IMR-90 (cell line): ENCODE measurements around the gene RPA3. TPM values are rescaled to one million over a fixed set of nuclear protein-coding genes. Genes with fewer than 3 reads are reported as not detected.

Source experiments
- ATAC-seq: fragments of 200-7000 bp; cut with Tn5 transposase; 2 replicates; pipeline ENCODE4 v1.9.1; 2020; ENCODE audit warnings: low read depth, mild to moderate bottlenecking, moderate library complexity
- BruUV-seq: library from RNA; stranded (reverse); fragments of 400-500 nt; replicated peaks from 2 replicates; lab custom pipeline; 2021; lab: Mats Ljungman, UMichigan
- CTCF ChIA-PET: fragments of 300-600 bp; formaldehyde crosslinking; extraction: SDS; loops from one replicate; lab custom pipeline; 2021; ENCODE audit warnings: antibody characterized with exemption; lab: Yijun Ruan, JAX
- POLR2A ChIA-PET: fragments of 300-600 bp; sonication (Branson Sonifier 250); formaldehyde crosslinking; loops from one replicate; lab custom pipeline; 2022; ENCODE audit warnings: antibody characterized with exemption; ENCODE audit not compliant: unreplicated experiment; lab: Charles Lee
- DNase-seq: peaks from one replicate; pipeline ENCODE4 v3.0.0; 2013
- H2AFZ ChIP-seq: replicated peaks from 2 replicates; pipeline ENCODE3; 2013; ENCODE audit warnings: low read length, mild to moderate bottlenecking; ENCODE audit not compliant: poor library complexity
- H2AK5ac ChIP-seq: 2 replicates; pipeline ENCODE4 v1.6.1; 2013; ENCODE audit warnings: low read depth, low read length, inconsistent platforms
- H2AK9ac ChIP-seq: replicated peaks from 2 replicates; pipeline ENCODE3; 2013; ENCODE audit warnings: mild to moderate bottlenecking, low read depth, low read length, moderate library complexity; ENCODE audit not compliant: poor library complexity
- H2BK120ac ChIP-seq: 2 replicates; pipeline ENCODE4 v1.6.1; 2013; ENCODE audit warnings: low read depth, low read length, inconsistent platforms
- H2BK15ac ChIP-seq: 3 replicates; pipeline ENCODE4 v1.6.1; 2013; ENCODE audit warnings: low read depth, low read length, inconsistent platforms
- H2BK20ac ChIP-seq: 2 replicates; pipeline ENCODE4 v1.6.1; 2013; ENCODE audit warnings: low read depth, mild to moderate bottlenecking, inconsistent platforms, low read length, moderate library complexity
- H2BK5ac ChIP-seq: 2 replicates; pipeline ENCODE4 v1.6.1; 2013; ENCODE audit warnings: mild to moderate bottlenecking, low read depth, low read length, inconsistent platforms; ENCODE audit not compliant: poor library complexity, severe bottlenecking
- H3K14ac ChIP-seq: replicated peaks from 2 replicates; pipeline ENCODE4 v1.6.1; 2013; ENCODE audit warnings: low read depth, low read length, inconsistent platforms
- H3K18ac ChIP-seq: 2 replicates; pipeline ENCODE4 v1.6.1; 2013; ENCODE audit warnings: low read depth, low read length, control low read depth
- H3K23ac ChIP-seq: 2 replicates; pipeline ENCODE4 v1.6.1; 2013; ENCODE audit warnings: low read depth, low read length, inconsistent platforms
- H3K27ac ChIP-seq: 2 replicates; pipeline ENCODE4 v1.5.1; 2013; ENCODE audit warnings: mild to moderate bottlenecking, control low read depth, low read length; ENCODE audit not compliant: insufficient read depth
- H3K27me3 ChIP-seq: 2 replicates; pipeline ENCODE4 v1.6.1; 2013; ENCODE audit warnings: low read length; ENCODE audit not compliant: control insufficient read depth, insufficient read depth
- H3K36me3 ChIP-seq: 2 replicates; pipeline ENCODE4 v1.6.1; 2013; ENCODE audit warnings: low read length, mixed read lengths; ENCODE audit not compliant: control insufficient read depth, insufficient read depth
- H3K4ac ChIP-seq: 2 replicates; pipeline ENCODE4 v1.6.1; 2013; ENCODE audit warnings: low read depth, low read length, inconsistent platforms
- H3K4me1 ChIP-seq: 2 replicates; pipeline ENCODE4 v1.6.1; 2013; ENCODE audit warnings: low read length, mixed read lengths; ENCODE audit not compliant: control insufficient read depth, insufficient read depth
- H3K4me2 ChIP-seq: 2 replicates; pipeline ENCODE4 v1.6.1; 2013; ENCODE audit warnings: low read depth, mild to moderate bottlenecking, control low read depth, low read length, moderate library complexity
- H3K4me3 ChIP-seq: 2 replicates; pipeline ENCODE4 v1.5.1; 2013; ENCODE audit warnings: low read depth, mild to moderate bottlenecking, control low read depth, low read length, moderate library complexity; ENCODE audit not compliant: insufficient read depth
- H3K56ac ChIP-seq: 2 replicates; pipeline ENCODE4 v1.6.1; 2013; ENCODE audit warnings: low read length, inconsistent platforms; ENCODE audit not compliant: insufficient read depth; ENCODE audit errors: extremely low read depth
- H3K79me1 ChIP-seq, 2 experiments: 2 replicates each; pipeline ENCODE4 v1.6.1; 2013; ENCODE audit warnings: low read length in 2 of 2, inconsistent platforms in 1 of 2, low read depth in 1 of 2
- H3K9ac ChIP-seq: 2 replicates; pipeline ENCODE4 v1.6.1; 2013; ENCODE audit warnings: low read depth, low read length, control low read depth
- H3K9me1 ChIP-seq: 2 replicates; pipeline ENCODE4 v1.6.1; 2013; ENCODE audit warnings: low read length, inconsistent platforms; ENCODE audit not compliant: insufficient read depth
- H3K9me3 ChIP-seq: 2 replicates; pipeline ENCODE4 v1.6.1; 2013; ENCODE audit warnings: low read length; ENCODE audit not compliant: control insufficient read depth, insufficient read depth
- H4K20me1 ChIP-seq: 2 replicates; pipeline ENCODE4 v1.6.1; 2013; ENCODE audit warnings: low read length, inconsistent platforms; ENCODE audit not compliant: insufficient read depth
- H4K5ac ChIP-seq: 2 replicates; pipeline ENCODE4 v1.6.1; 2013; ENCODE audit warnings: mild to moderate bottlenecking, low read depth, low read length, control low read depth
- H4K8ac ChIP-seq, 2 experiments: 2 replicates each; pipeline ENCODE4 v1.6.1; 2013; ENCODE audit warnings: low read depth in 2 of 2, low read length in 2 of 2, control low read depth in 1 of 2, inconsistent platforms in 1 of 2
- H4K91ac ChIP-seq: 2 replicates; pipeline ENCODE4 v1.6.1; 2013; ENCODE audit warnings: low read depth, low read length, inconsistent platforms; ENCODE audit not compliant: insufficient read depth
- CHD1 ChIP-seq: IDR thresholded peaks from 2 replicates; pipeline ENCODE4 v1.6.1; 2012; ENCODE audit warnings: low read depth, low read length, improper control_type of control experiment
- CTCF ChIP-seq: conservative IDR thresholded peaks from 2 replicates; pipeline ENCODE4 v1.5.1; 2012; ENCODE audit warnings: mild to moderate bottlenecking, low read depth, low read length, improper control_type of control experiment
- ELK1 ChIP-seq: fragments of 150-350 bp; IDR thresholded peaks from 2 replicates; pipeline ENCODE4 v1.6.1; 2016; ENCODE audit warnings: low read depth, mild to moderate bottlenecking, low read length, moderate library complexity, borderline replicate concordance
- FOS ChIP-seq: fragments of 150-350 bp; IDR thresholded peaks from 2 replicates; pipeline ENCODE4 v1.6.1; 2016; ENCODE audit warnings: low read depth, low read length
- MAFK ChIP-seq: IDR thresholded peaks from 2 replicates; pipeline ENCODE4 v1.6.1; 2012; ENCODE audit warnings: low read depth, low read length, improper control_type of control experiment
- MAZ ChIP-seq: IDR thresholded peaks from 2 replicates; pipeline ENCODE4 v1.6.1; 2012; ENCODE audit warnings: low read depth, mild to moderate bottlenecking, low read length, improper control_type of control experiment, moderate library complexity, borderline replicate concordance
- MXI1 ChIP-seq: IDR thresholded peaks from 2 replicates; pipeline ENCODE4 v1.6.1; 2012; ENCODE audit warnings: low read depth, mild to moderate bottlenecking, low read length, moderate library complexity, borderline replicate concordance
- NFE2L2 ChIP-seq: fragments of 150-350 bp; IDR thresholded peaks from 2 replicates; pipeline ENCODE4 v1.6.1; 2016; ENCODE audit warnings: low read depth, mild to moderate bottlenecking, low read length
- POLR2A ChIP-seq: IDR thresholded peaks from 2 replicates; pipeline ENCODE4 v1.6.1; 2012; ENCODE audit warnings: mild to moderate bottlenecking, low read depth, low read length
- RCOR1 ChIP-seq: IDR thresholded peaks from 2 replicates; pipeline ENCODE4 v1.6.1; 2012; ENCODE audit warnings: mild to moderate bottlenecking, low read length, improper control_type of control experiment; ENCODE audit not compliant: insufficient replicate concordance
- SMC3 ChIP-seq: fragments of 150-350 bp; IDR thresholded peaks from 2 replicates; pipeline ENCODE4 v1.6.1; 2016; ENCODE audit warnings: low read depth, mild to moderate bottlenecking, antibody characterized with exemption, low read length, moderate library complexity
- WGBS, 2 experiments: methylation state at CpG; one replicate each; pipeline versions ENCODE4 v1.1.5 to v1.1.7; 2013; ENCODE audit warnings: missing lambda C conversion rate in 2 of 2; ENCODE audit not compliant: insufficient read length in 1 of 2; ENCODE audit errors: extremely low coverage in 2 of 2; 5-methylcytosine and 5-hydroxymethylcytosine counted together
- dilution Hi-C: fragments of 300-500 bp; cut with HindIII; formaldehyde crosslinking; loops from one replicate; pipeline ENCODE4 v1.14.3; 2018; ENCODE audit warnings: low sequenced_read_pairs; ENCODE audit not compliant: unreplicated experiment
- in situ Hi-C: fragments of 300-500 bp; cut with MboI; formaldehyde crosslinking; loops from 3 replicates; pipeline ENCODE4 v1.14.3; 2019; ENCODE audit warnings: low sequenced_read_pairs, inconsistent platforms, mixed read lengths
- intact Hi-C: fragments of 100-400 bp; cut with micrococcal nuclease; formaldehyde crosslinking; loops from 2 replicates; pipeline ENCODE4 v1.10.0; 2022
- polyA plus RNA-seq, 3 experiments: library from polyadenylated mRNA; depleted of rRNA; stranded (reverse); fragments of >200 nt; gene quantifications; 2 replicates each; pipeline ENCODE4 v1.2.3, GENCODE V29; 2012; ENCODE audit warnings: low replicate concordance in 1 of 3
- total RNA-seq: library from RNA; depleted of rRNA; stranded (reverse); fragments of >200 nt; gene quantifications from 2 replicates; pipeline ENCODE4 v1.2.3, GENCODE V29; 2012
- TF ChIP-seq, protein P1 (sequence below): fragments of 150-350 bp; IDR thresholded peaks from 2 replicates; pipeline ENCODE4 v1.6.1; 2017; ENCODE audit warnings: mild to moderate bottlenecking, antibody characterized with exemption, low read length, low read depth

The RPA3 gene
- total and polyA plus RNA-seq, 2 of the 4 experiments (the other 2 are of a cell fraction), result 12.7 to 21.1 TPM

- Histone ChIP-seq H3K4me2 (no peak overlapping the region), H2AK9ac (no peak overlapping the region), H4K5ac (no peak overlapping the region), H4K91ac (no peak overlapping the region), H3K9me1 (no peaks in the 10 kb centered on the region), H2AK5ac (no peak overlapping the region), H3K23ac (no peak overlapping the region), H3K4ac (no peak overlapping the region), H2BK5ac (no peak overlapping the region), H3K27me3 (no peaks in the 10 kb centered on the region), H3K4me3 (no peak overlapping the region), H3K18ac (no peak overlapping the region), H3K36me3 (no peaks in the 10 kb centered on the region), H2AFZ (no peak overlapping the region), H3K14ac (no peak overlapping the region), H3K4me1 (no peaks in the 10 kb centered on the region), H4K20me1 (no peaks in the 10 kb centered on the region), H3K9me3 (no peaks in the 10 kb centered on the region), H2BK20ac (no peak overlapping the region), H3K27ac (no peak overlapping the region), H3K79me1 (no peaks in the 10 kb centered on the region), H2BK15ac (no peak overlapping the region), H3K56ac (no peak overlapping the region), H2BK120ac (no peak overlapping the region), H4K8ac (no peak overlapping the region), H3K9ac (no peak overlapping the region)
- ATAC-seq, result no peak
- dilution Hi-C loops, result no loop called here
- POLR2A ChIA-PET, result interaction anchor here (1.0 kb wide), 1 partner anchor 9 kb away, joined by 3 read pairs; no protein-coding TSS in a partner anchor
- no peak for DNase-seq
- no TSS peak for BruUV-seq
- CTCF ChIA-PET, result no interaction called here
- intact Hi-C loops, result no loop called here
- in situ Hi-C loops, result no loop called here
- WGBS, 2 experiments, result 90% methylated on average over 2 of the region's 6 CpGs; no CpG with 5 or more reads in 1 of the 2 experiments
- TF ChIP-seq RCOR1, result no peak
- TF ChIP-seq CTCF, result no peak
- no peak for TF ChIP-seq SMC3
- no peak for TF ChIP-seq MXI1
- no peak for TF ChIP-seq ELK1
- TF ChIP-seq POLR2A, result no peak
- no peak for TF ChIP-seq CHD1
- TF ChIP-seq, protein P1, sequence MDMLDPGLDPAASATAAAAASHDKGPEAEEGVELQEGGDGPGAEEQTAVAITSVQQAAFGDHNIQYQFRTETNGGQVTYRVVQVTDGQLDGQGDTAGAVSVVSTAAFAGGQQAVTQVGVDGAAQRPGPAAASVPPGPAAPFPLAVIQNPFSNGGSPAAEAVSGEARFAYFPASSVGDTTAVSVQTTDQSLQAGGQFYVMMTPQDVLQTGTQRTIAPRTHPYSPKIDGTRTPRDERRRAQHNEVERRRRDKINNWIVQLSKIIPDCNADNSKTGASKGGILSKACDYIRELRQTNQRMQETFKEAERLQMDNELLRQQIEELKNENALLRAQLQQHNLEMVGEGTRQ, result no peak
- no peak for TF ChIP-seq NFE2L2
- TF ChIP-seq MAFK, result no peak
- no peak for TF ChIP-seq MAZ
- TF ChIP-seq FOS, result no peak
Measured at GRCh38 chr7:7675686-7676085, 42.7 kb downstream of the RPA3 start.
